ENCODE results near the gene FAM98C. TPM values are rescaled to one million over a fixed set of nuclear protein-coding genes. Genes with fewer than 3 reads are reported as not detected.

The FAM98C gene
- total RNA-seq (44.1 and 45.3 TPM in 2 replicates), polyA plus RNA-seq (62.0 and 73.5 TPM in 2 replicates), polyA minus RNA-seq (19.5 and 20.5 TPM in 2 replicates)
- total RNA-seq (2013) = 27.3 TPM

DNA sequence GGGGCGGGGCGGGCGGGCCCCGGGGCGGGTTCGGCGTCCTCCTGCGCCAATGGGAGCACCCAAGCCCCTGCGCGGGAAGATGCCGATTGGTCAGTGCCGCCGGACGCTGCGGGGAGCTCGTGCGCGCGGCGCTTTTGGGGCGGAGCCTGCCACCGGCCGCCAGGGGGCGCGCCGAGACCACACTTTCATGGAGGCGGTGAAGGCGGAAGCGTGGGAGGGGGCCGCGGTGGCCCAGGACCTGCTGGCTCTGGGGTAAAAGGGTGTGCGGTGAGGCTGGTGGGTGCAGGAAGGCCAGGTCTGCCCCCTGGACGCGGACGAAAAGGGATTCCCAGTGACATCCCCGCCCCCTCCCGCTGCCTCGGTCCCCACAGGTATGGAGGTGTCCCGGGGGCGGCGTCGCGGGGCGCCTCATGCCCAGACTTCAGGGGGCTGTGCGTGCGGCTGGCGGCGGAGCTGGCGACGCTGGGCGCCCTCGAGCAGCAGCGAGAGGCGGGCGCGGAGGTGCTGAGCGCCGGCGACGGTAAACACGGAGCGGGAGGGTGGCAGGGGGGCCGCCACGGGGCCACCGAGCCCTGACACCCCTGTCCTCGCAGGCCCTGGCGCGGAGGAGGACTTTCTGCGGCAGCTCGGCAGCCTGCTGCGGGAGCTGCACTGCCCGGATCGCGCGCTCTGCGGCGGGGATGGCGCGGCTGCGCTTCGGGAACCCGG, at the start of gene FAM98C:
Gene FAM98C, plus strand, starts transcription at position 127 of the 708 bp plus-strand sequence. Its CDS starts 61 bp downstream, at position 188.
- Mint-ChIP-seq H3K4me3 (peak within 1 kb of the TSS; percentile 94), H3K27me3 (peaks cover 18% of the 10 kb centered on the region), H3K27ac (peak within 1 kb of the TSS; percentile 94), H3K4me1 (peaks cover 18% of the 10 kb centered on the region), H3K9me3 (ENCODE audit: insufficient read depth) (no peaks in the 10 kb centered on the region)
- Histone ChIP-seq H3K27me3 (replicated peaks in 1 of 4; ENCODE audit: control extremely low read depth in 1 of 4, control insufficient read depth in 3 of 4, insufficient read depth in 4 of 4, low read length in 3 of 4) (peaks cover 0 to 20% (median 7%) of the 10 kb centered on the region in 4 experiments), H3K79me2 (ENCODE audit: control insufficient read depth, insufficient read depth, low read length) (peaks cover 11% of the 10 kb centered on the region), H3K4me3 (ENCODE audit: control extremely low read depth in 1 of 5, extremely low read depth in 1 of 5, insufficient read depth in 1 of 5, low read depth in 2 of 5, low read length in 4 of 5) (peak within 1 kb of the TSS; percentile 41 to 85 (median 75)), H3K9me3 (ENCODE audit: control extremely low read depth in 1 of 3, control insufficient read depth in 2 of 3, insufficient read depth in 1 of 3, low read length in 2 of 3) (peaks cover 0 to 3% (median 0%) of the 10 kb centered on the region in 3 donors), H3K9ac (ENCODE audit: low read length) (peak within 1 kb of the TSS; percentile 91), H3K4me1 (ENCODE audit: control insufficient read depth in 2 of 2, insufficient read depth in 2 of 2, low read length in 2 of 2) (peaks cover 5 to 14% of the 10 kb centered on the region in 2 donors), H3K36me3 (replicated peaks in 1 of 2; ENCODE audit: control extremely low read depth in 1 of 2, control insufficient read depth in 1 of 2, extremely low read depth in 1 of 2, insufficient read depth in 2 of 2, low read length in 1 of 2) (peaks cover 2 to 22% of the 10 kb centered on the region in 2 experiments), H2AFZ (ENCODE audit: insufficient read depth, low read depth, low read length, poor library complexity, severe bottlenecking) (peak within 1 kb of the TSS; percentile 99), H4K20me1 (ENCODE audit: control insufficient read depth, insufficient read depth, low read length, poor library complexity, severe bottlenecking) (no peaks in the 10 kb centered on the region), H3K27ac (ENCODE audit: low read length in 2 of 2) (peak within 1 kb of the TSS; percentile 61 to 79), H3K4me2 (replicated peaks; ENCODE audit: low read depth, low read length, poor library complexity, severe bottlenecking) (peak within 1 kb of the TSS; percentile 96)
- DNase-seq (peak; percentile 99), ATAC-seq (ENCODE audit: low read depth) (peak; percentile 97)
- ChIA-PET POLR2A (interaction anchor here (0.6 to 2.3 kb wide), 13 partner anchors 8 to 527 kb away, joined by 3 to 10 read pairs (median 3); partner anchors contain the start of genes EIF3K, GGN, MAP4K1 and PSMD8), CTCF (interaction anchor here (0.6 to 5.0 kb wide), 57 partner anchors 9 to 1970 kb away, joined by 3 to 90 read pairs (median 5); partner anchors contain the start of genes ACTN4, ECH1, EIF3K and GGN)
- intact Hi-C loops (cut with micrococcal nuclease) = loop anchor here (1.0 to 5.0 kb wide), 12 partner anchors 16 to 924 kb away; partner anchors contain the start of genes ACTN4, EIF3K, MRPS12 and NFKBIB
- no peak for TF ChIP-seq EZH2 (IDR thresholded peaks at IDR 0.05; ENCODE audit: borderline replicate concordance, insufficient read depth, low read depth, low read length, poor library complexity, severe bottlenecking)
- TF ChIP-seq, protein P1, sequence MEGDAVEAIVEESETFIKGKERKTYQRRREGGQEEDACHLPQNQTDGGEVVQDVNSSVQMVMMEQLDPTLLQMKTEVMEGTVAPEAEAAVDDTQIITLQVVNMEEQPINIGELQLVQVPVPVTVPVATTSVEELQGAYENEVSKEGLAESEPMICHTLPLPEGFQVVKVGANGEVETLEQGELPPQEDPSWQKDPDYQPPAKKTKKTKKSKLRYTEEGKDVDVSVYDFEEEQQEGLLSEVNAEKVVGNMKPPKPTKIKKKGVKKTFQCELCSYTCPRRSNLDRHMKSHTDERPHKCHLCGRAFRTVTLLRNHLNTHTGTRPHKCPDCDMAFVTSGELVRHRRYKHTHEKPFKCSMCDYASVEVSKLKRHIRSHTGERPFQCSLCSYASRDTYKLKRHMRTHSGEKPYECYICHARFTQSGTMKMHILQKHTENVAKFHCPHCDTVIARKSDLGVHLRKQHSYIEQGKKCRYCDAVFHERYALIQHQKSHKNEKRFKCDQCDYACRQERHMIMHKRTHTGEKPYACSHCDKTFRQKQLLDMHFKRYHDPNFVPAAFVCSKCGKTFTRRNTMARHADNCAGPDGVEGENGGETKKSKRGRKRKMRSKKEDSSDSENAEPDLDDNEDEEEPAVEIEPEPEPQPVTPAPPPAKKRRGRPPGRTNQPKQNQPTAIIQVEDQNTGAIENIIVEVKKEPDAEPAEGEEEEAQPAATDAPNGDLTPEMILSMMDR (IDR thresholded peaks at IDR 0.05) = peak; percentile 99
- WGBS (ENCODE audit: insufficient coverage) = under 1% methylated on average over 82 of the region's 82 CpGs

Measured in B cell (primary cell).